Prostate gland (tissue), 2 donors: ENCODE measurements around the gene MSMP.

Experiments used
- CTCF ChIP-seq, 4 experiments: fragments of 200-600 bp in 2 of 4; fragments of 450-650 bp in 2 of 4; sonication (generic) in 2 of 4; IDR thresholded peaks; 1 replicate in 3 of 4; 2 replicates in 1 of 4; pipeline ENCODE4 v1.5.1; 2016 to 2019; ENCODE audit warnings: antibody characterized with exemption in 4 of 4, mild to moderate bottlenecking in 2 of 4, moderate library complexity in 2 of 4
- POLR2A ChIP-seq: fragments of 450-650 bp; IDR thresholded peaks from one replicate; pipeline ENCODE4 v1.6.1; 2016; ENCODE audit warnings: antibody characterized with exemption, mild to moderate bottlenecking
- POLR2AphosphoS5 ChIP-seq: sonication (generic); formaldehyde crosslinking; IDR thresholded peaks from one replicate; pipeline ENCODE4 v1.6.1; 2017; ENCODE audit warnings: antibody characterized with exemption

- no peak for TF ChIP-seq POLR2AphosphoS5
- TF ChIP-seq CTCF (IDR thresholded peaks at IDR 0.05) = no peak
- no peak for TF ChIP-seq POLR2A
Observed at GRCh38 chr9:35758475-35759050, 4.5 kb upstream of the MSMP start.
